ENCODE data around the gene HSFX4.
"Not testable (repeated sequence)": the region's sequence is repeated elsewhere in the genome, so short reads cannot be mapped to it uniquely, and the experiment has no call there.

The HSFX4 gene

GRCh38 chrX:149909324-149910177 lies 19.8 kb upstream of the HSFX4 start:
- no peak for TF ChIP-seq CTCF (IDR thresholded peaks at IDR 0.05; ENCODE audit: insufficient read depth, missing control alignments)
- FAIRE-seq, result no peak
- no peak for DNase-seq (ENCODE audit: insufficient read length, low spot score)

GRCh38 chrX:149910178-149910695 lies 19.1 kb upstream of the HSFX4 start:
- no peak for TF ChIP-seq CTCF (IDR thresholded peaks at IDR 0.05; ENCODE audit: insufficient read depth, missing control alignments)
- no peak for FAIRE-seq
- DNase-seq (ENCODE audit: insufficient read length, low spot score), result no peak

- no peak for FAIRE-seq
- TF ChIP-seq CTCF (IDR thresholded peaks at IDR 0.05; ENCODE audit: insufficient read depth, missing control alignments), result no peak
Measured at GRCh38 chrX:149916745-149917392, 12.5 kb upstream of the HSFX4 start.

GRCh38 chrX:149923836-149924235 lies 5.5 kb upstream of the HSFX4 start:
- not testable (repeated sequence) for FAIRE-seq

More at GRCh38 chrX:149916745-149917392, 12.5 kb upstream of the HSFX4 start:
- no peak for DNase-seq (ENCODE audit: insufficient read length, low spot score)

GRCh38 chrX:149924434-149924833 lies 4.9 kb upstream of the HSFX4 start:
- not testable (repeated sequence) for FAIRE-seq; DNase-seq (ENCODE audit: insufficient read length, low spot score)

More at GRCh38 chrX:149923836-149924235, 5.5 kb upstream of the HSFX4 start:
- not testable (repeated sequence) for DNase-seq (ENCODE audit: insufficient read length, low spot score)

GRCh38 chrX:149927245-149927963 lies 2.0 kb upstream of the HSFX4 start:
- not testable (repeated sequence) for DNase-seq (ENCODE audit: insufficient read length, low spot score); FAIRE-seq

GRCh38 chrX:149927964-149928258 lies 1.5 kb upstream of the HSFX4 start:
- not testable (repeated sequence) for FAIRE-seq; DNase-seq (ENCODE audit: insufficient read length, low spot score)

GRCh38 chrX:149928635-149929034 lies 738 bp upstream of the HSFX4 start:
- not testable (repeated sequence) for FAIRE-seq; DNase-seq (ENCODE audit: insufficient read length, low spot score)

GRCh38 chrX:149931355-149931754 lies 2.0 kb downstream of the HSFX4 start:
- not testable (repeated sequence) for FAIRE-seq; DNase-seq (ENCODE audit: insufficient read length, low spot score)

GRCh38 chrX:149932150-149932549 lies 2.8 kb downstream of the HSFX4 start:
- DNase-seq (ENCODE audit: insufficient read length, low spot score); FAIRE-seq: not testable (repeated sequence)

- FAIRE-seq; DNase-seq (ENCODE audit: insufficient read length, low spot score): not testable (repeated sequence)
Measured at GRCh38 chrX:149932970-149933369, 3.6 kb downstream of the HSFX4 start.

- not testable (repeated sequence) for FAIRE-seq; DNase-seq (ENCODE audit: insufficient read length, low spot score)
Measured at GRCh38 chrX:149933547-149933946, 4.2 kb downstream of the HSFX4 start.

- FAIRE-seq; DNase-seq (ENCODE audit: insufficient read length, low spot score): not testable (repeated sequence)
Measured at GRCh38 chrX:149937328-149937727, 8.0 kb downstream of the HSFX4 start.
